ENCODE results near the gene TNFRSF4. TPM values are rescaled to one million over a fixed set of nuclear protein-coding genes. Genes with fewer than 3 reads are reported as not detected.

The TNFRSF4 gene
- total and polyA plus RNA-seq, 10 of the 15 experiments (the other 5 are each of a cell fraction or from before 2014, with no cell fraction given), result 0.05 to 7.3 (median 2.5) TPM; not detected in 1

MicroRNA genes within 50 kb of the gene (microRNA counts, 767-probe panel; counts per million panel counts)
- microRNA hsa-miR-200a-3p (1,705 counts per million, percentile 66 among the panel's probes with 10 or more counts), microRNA hsa-miR-200b-3p (977 counts per million, percentile 26 among the panel's probes with 10 or more counts), microRNA hsa-miR-429 (1,125 counts per million, percentile 35 among the panel's probes with 10 or more counts)

Small RNA genes lying within 50 kb of the gene (microRNA-seq; reads per million reads assigned to microRNA genes)
- gene MIR200A (20.3 reads per million, percentile 55 among the genes with 10 or more reads in this experiment), gene MIR200B (34.8 reads per million, percentile 64 among the genes with 10 or more reads in this experiment), gene MIR429 (4.3 reads per million, percentile 26 among the genes with 10 or more reads in this experiment)

Small RNA genes lying within 50 kb of the gene (small RNA-seq; reads per million reads assigned to genes)
- gene MIR200A, result 1.2 reads per million, percentile 40 among the genes with 10 or more reads in this experiment
- gene MIR200B, result 7.5 reads per million, percentile 93 among the genes with 10 or more reads in this experiment
- 0.35 reads per million for gene MIR429

Other genes with a start within 250 kb of the TNFRSF4 start
Only the 7 nearest of the 27 such genes appear.
- not detected in 2 replicates for gene TTLL10, start 40.3 kb downstream of the TNFRSF4 start, total RNA-seq (2014; rRNA removed)
- gene TTLL10, start 40.3 kb downstream of the TNFRSF4 start, total RNA-seq (2014; rRNA removed; fragmentation: Illumina TruSeq; extraction: Trizol), result not detected in 2 replicates
- not detected in 2 replicates for gene TTLL10, start 40.3 kb downstream of the TNFRSF4 start, total RNA-seq (2021)
- gene TTLL10, start 40.3 kb downstream of the TNFRSF4 start, polyA plus RNA-seq (2011; rRNA removed), result not detected in 2 replicates
- not detected in 2 replicates for gene TTLL10, start 40.3 kb downstream of the TNFRSF4 start, polyA plus RNA-seq (2014; fragmentation: Illumina TruSeq; extraction: Trizol)
- gene TTLL10, start 40.3 kb downstream of the TNFRSF4 start, polyA plus RNA-seq (2014; fragmentation: Nextera tagmentation; extraction: Ambion mirVana), result not detected
- not detected in 2 replicates for gene TTLL10, start 40.3 kb downstream of the TNFRSF4 start, polyA plus RNA-seq (2014; rRNA removed)
- gene TTLL10, start 40.3 kb downstream of the TNFRSF4 start, polyA plus RNA-seq (2016; fragmentation: Nextera tagmentation; extraction: Ambion mirVana), result not detected
- 4.6 and 4.8 TPM in 2 replicates for gene TNFRSF18, start 7.6 kb downstream of the TNFRSF4 start, total RNA-seq (2014; rRNA removed)
- gene TNFRSF18, start 7.6 kb downstream of the TNFRSF4 start, total RNA-seq (2014; rRNA removed; fragmentation: Illumina TruSeq; extraction: Trizol), result 0.37 and 0.72 TPM in 2 replicates
- 6.1 and 6.3 TPM in 2 replicates for gene TNFRSF18, start 7.6 kb downstream of the TNFRSF4 start, total RNA-seq (2021)
- 2.0 and 4.5 TPM in 2 replicates for gene TNFRSF18, start 7.6 kb downstream of the TNFRSF4 start, polyA plus RNA-seq (2011; rRNA removed)
- 0.53 TPM in 1 of 2 replicates, not detected in the other for gene TNFRSF18, start 7.6 kb downstream of the TNFRSF4 start, polyA plus RNA-seq (2014; fragmentation: Illumina TruSeq; extraction: Trizol)
- gene TNFRSF18, start 7.6 kb downstream of the TNFRSF4 start, polyA plus RNA-seq (2014; fragmentation: Nextera tagmentation; extraction: Ambion mirVana), result under 1 TPM in 1 of 2 experiments, not detected in 1; 0.18 TPM
- gene TNFRSF18, start 7.6 kb downstream of the TNFRSF4 start, polyA plus RNA-seq (2014; rRNA removed), result 7.0 and 7.5 TPM in 2 replicates
- gene TNFRSF18, start 7.6 kb downstream of the TNFRSF4 start, polyA plus RNA-seq (2016; fragmentation: Nextera tagmentation; extraction: Ambion mirVana), result 1 to 10 TPM; 1.3 to 1.5 TPM
- gene SDF4, start 17.8 kb upstream of the TNFRSF4 start, total RNA-seq (2014; rRNA removed), result 43.1 and 48.7 TPM in 2 replicates
- 25.8 and 31.8 TPM in 2 replicates for gene SDF4, start 17.8 kb upstream of the TNFRSF4 start, total RNA-seq (2014; rRNA removed; fragmentation: Illumina TruSeq; extraction: Trizol)
- gene SDF4, start 17.8 kb upstream of the TNFRSF4 start, total RNA-seq (2021), result 92.2 and 97.2 TPM in 2 replicates
- 16.4 and 28.8 TPM in 2 replicates for gene SDF4, start 17.8 kb upstream of the TNFRSF4 start, polyA plus RNA-seq (2011; rRNA removed)
- gene SDF4, start 17.8 kb upstream of the TNFRSF4 start, polyA plus RNA-seq (2014; fragmentation: Illumina TruSeq; extraction: Trizol), result 5.9 and 27.2 TPM in 2 replicates
- 1 to 10 TPM in 1 of 2 experiments, under 1 TPM in 1; 0.44 to 2.0 TPM for gene SDF4, start 17.8 kb upstream of the TNFRSF4 start, polyA plus RNA-seq (2014; fragmentation: Nextera tagmentation; extraction: Ambion mirVana)
- gene SDF4, start 17.8 kb upstream of the TNFRSF4 start, polyA plus RNA-seq (2014; rRNA removed), result 51.5 and 65.0 TPM in 2 replicates
- gene SDF4, start 17.8 kb upstream of the TNFRSF4 start, polyA plus RNA-seq (2016; fragmentation: Nextera tagmentation; extraction: Ambion mirVana), result 10 to 100 TPM; 78.5 to 87.8 TPM
- 18.3 and 20.8 TPM in 2 replicates for gene B3GALT6, start 18.1 kb upstream of the TNFRSF4 start, total RNA-seq (2014; rRNA removed)
- gene B3GALT6, start 18.1 kb upstream of the TNFRSF4 start, total RNA-seq (2014; rRNA removed; fragmentation: Illumina TruSeq; extraction: Trizol), result 6.7 and 7.8 TPM in 2 replicates
- gene B3GALT6, start 18.1 kb upstream of the TNFRSF4 start, total RNA-seq (2021), result 18.7 and 20.6 TPM in 2 replicates
- gene B3GALT6, start 18.1 kb upstream of the TNFRSF4 start, polyA plus RNA-seq (2011; rRNA removed), result 1.5 and 2.2 TPM in 2 replicates
- gene B3GALT6, start 18.1 kb upstream of the TNFRSF4 start, polyA plus RNA-seq (2014; fragmentation: Illumina TruSeq; extraction: Trizol), result 5.8 and 6.8 TPM in 2 replicates
- gene B3GALT6, start 18.1 kb upstream of the TNFRSF4 start, polyA plus RNA-seq (2014; fragmentation: Nextera tagmentation; extraction: Ambion mirVana), result 1 to 10 TPM in 1 of 2 experiments, under 1 TPM in 1; 0.53 to 1.6 TPM
- 14.2 and 17.1 TPM in 2 replicates for gene B3GALT6, start 18.1 kb upstream of the TNFRSF4 start, polyA plus RNA-seq (2014; rRNA removed)
- gene B3GALT6, start 18.1 kb upstream of the TNFRSF4 start, polyA plus RNA-seq (2016; fragmentation: Nextera tagmentation; extraction: Ambion mirVana), result 1 to 10 TPM; 1.1 to 1.6 TPM
- gene C1QTNF12, start 32.6 kb upstream of the TNFRSF4 start, total RNA-seq (2014; rRNA removed), result 0.17 and 0.76 TPM in 2 replicates
- 0.37 TPM in 1 of 2 replicates, not detected in the other for gene C1QTNF12, start 32.6 kb upstream of the TNFRSF4 start, total RNA-seq (2014; rRNA removed; fragmentation: Illumina TruSeq; extraction: Trizol)
- gene C1QTNF12, start 32.6 kb upstream of the TNFRSF4 start, total RNA-seq (2021), result 0.96 and 1.0 TPM in 2 replicates
- not detected in 2 replicates for gene C1QTNF12, start 32.6 kb upstream of the TNFRSF4 start, polyA plus RNA-seq (2011; rRNA removed)
- not detected in 2 replicates for gene C1QTNF12, start 32.6 kb upstream of the TNFRSF4 start, polyA plus RNA-seq (2014; fragmentation: Illumina TruSeq; extraction: Trizol)
- under 1 TPM in 1 of 2 experiments, not detected in 1; 0.31 TPM for gene C1QTNF12, start 32.6 kb upstream of the TNFRSF4 start, polyA plus RNA-seq (2014; fragmentation: Nextera tagmentation; extraction: Ambion mirVana)
- 0.50 and 0.84 TPM in 2 replicates for gene C1QTNF12, start 32.6 kb upstream of the TNFRSF4 start, polyA plus RNA-seq (2014; rRNA removed)
- gene C1QTNF12, start 32.6 kb upstream of the TNFRSF4 start, polyA plus RNA-seq (2016; fragmentation: Nextera tagmentation; extraction: Ambion mirVana), result under 1 TPM in 1 of 2 experiments, not detected in 1; 0.20 TPM
- gene UBE2J2, start 59.7 kb upstream of the TNFRSF4 start, total RNA-seq (2014; rRNA removed), result 45.6 and 55.4 TPM in 2 replicates
- gene UBE2J2, start 59.7 kb upstream of the TNFRSF4 start, total RNA-seq (2014; rRNA removed; fragmentation: Illumina TruSeq; extraction: Trizol), result 28.3 and 33.5 TPM in 2 replicates
- gene UBE2J2, start 59.7 kb upstream of the TNFRSF4 start, total RNA-seq (2021), result 52.0 and 57.1 TPM in 2 replicates
- gene UBE2J2, start 59.7 kb upstream of the TNFRSF4 start, polyA plus RNA-seq (2011; rRNA removed), result 24.3 and 27.0 TPM in 2 replicates
- 38.3 and 43.1 TPM in 2 replicates for gene UBE2J2, start 59.7 kb upstream of the TNFRSF4 start, polyA plus RNA-seq (2014; fragmentation: Illumina TruSeq; extraction: Trizol)
- gene UBE2J2, start 59.7 kb upstream of the TNFRSF4 start, polyA plus RNA-seq (2014; fragmentation: Nextera tagmentation; extraction: Ambion mirVana), result 1 to 10 TPM in 1 of 2 experiments, under 1 TPM in 1; 0.72 to 3.5 TPM
- 63.0 and 65.0 TPM in 2 replicates for gene UBE2J2, start 59.7 kb upstream of the TNFRSF4 start, polyA plus RNA-seq (2014; rRNA removed)
- 10 to 100 TPM; 70.3 to 70.5 TPM for gene UBE2J2, start 59.7 kb upstream of the TNFRSF4 start, polyA plus RNA-seq (2016; fragmentation: Nextera tagmentation; extraction: Ambion mirVana)
- 0.60 and 0.85 TPM in 2 replicates for gene SCNN1D, start 66.3 kb upstream of the TNFRSF4 start, total RNA-seq (2014; rRNA removed)
- gene SCNN1D, start 66.3 kb upstream of the TNFRSF4 start, total RNA-seq (2014; rRNA removed; fragmentation: Illumina TruSeq; extraction: Trizol), result 0.13 and 0.41 TPM in 2 replicates
- 1.9 and 2.3 TPM in 2 replicates for gene SCNN1D, start 66.3 kb upstream of the TNFRSF4 start, total RNA-seq (2021)
- 0.10 and 0.18 TPM in 2 replicates for gene SCNN1D, start 66.3 kb upstream of the TNFRSF4 start, polyA plus RNA-seq (2011; rRNA removed)
- gene SCNN1D, start 66.3 kb upstream of the TNFRSF4 start, polyA plus RNA-seq (2014; fragmentation: Illumina TruSeq; extraction: Trizol), result 0.06 TPM in 1 of 2 replicates, not detected in the other
- gene SCNN1D, start 66.3 kb upstream of the TNFRSF4 start, polyA plus RNA-seq (2014; fragmentation: Nextera tagmentation; extraction: Ambion mirVana), result under 1 TPM in 1 of 2 experiments, not detected in 1; 0.07 TPM
- gene SCNN1D, start 66.3 kb upstream of the TNFRSF4 start, polyA plus RNA-seq (2014; rRNA removed), result 2.0 and 2.3 TPM in 2 replicates
- gene SCNN1D, start 66.3 kb upstream of the TNFRSF4 start, polyA plus RNA-seq (2016; fragmentation: Nextera tagmentation; extraction: Ambion mirVana), result under 1 TPM; 0.11 to 0.62 TPM